HG03460 (cell line): Measurements from ENCODE around the gene RAB3C.
"Not testable (repeated sequence)": the region's sequence is repeated elsewhere in the genome, so short reads cannot be mapped to it uniquely, and the experiment has no call there.

ENCODE experiments used
- ATAC-seq: cut with Tn5 transposase; IDR thresholded peaks from one replicate; pipeline ENCODE4 v1.9.1; 2021; ENCODE audit not compliant: unreplicated experiment

RAB3C gene

DNA sequence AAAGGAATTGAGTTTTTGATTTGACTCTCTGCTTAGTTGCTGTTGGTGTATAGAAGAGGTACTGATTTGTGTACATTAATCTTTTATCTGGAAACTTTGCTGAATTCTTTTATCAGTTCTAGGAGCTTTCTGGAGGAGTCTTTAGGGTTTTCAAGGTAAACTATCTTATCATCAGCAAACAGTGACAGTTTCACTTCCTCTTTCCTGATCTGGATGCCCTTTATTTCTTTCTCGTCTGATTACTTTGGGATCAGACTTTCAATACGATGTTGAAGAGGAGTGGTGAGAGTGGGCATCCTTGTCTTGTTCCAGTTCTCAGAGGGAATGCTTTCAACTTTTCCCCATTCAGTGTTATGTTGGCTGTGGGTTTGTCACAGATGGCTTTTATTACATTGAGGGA, 17.7 kb downstream of the RAB3C start:
- ATAC-seq, result not testable (repeated sequence)

DNA sequence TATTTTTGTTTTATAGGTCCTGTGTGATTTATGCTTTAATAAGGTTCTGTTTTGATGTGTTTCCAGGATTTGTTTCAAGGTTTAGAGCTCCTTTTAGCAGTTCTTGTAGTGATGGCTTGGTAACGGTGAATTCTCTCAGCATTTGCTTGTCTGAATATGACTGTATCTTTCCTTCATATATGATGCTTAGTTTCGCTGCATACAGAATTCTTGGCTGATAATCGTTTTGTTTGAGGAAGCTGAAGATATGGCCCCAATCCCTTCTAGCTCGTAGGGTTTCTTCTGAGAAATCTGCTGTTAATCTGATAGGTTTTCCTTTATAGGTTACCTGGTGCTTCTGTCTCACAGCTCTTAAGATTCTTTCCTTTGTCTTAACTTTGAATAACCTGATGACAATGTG, 20.0 kb downstream of the RAB3C start:
- ATAC-seq, result not testable (repeated sequence)

GRCh38 chr5:58606064-58606463, 23.2 kb downstream of the RAB3C start:
- no peak for ATAC-seq

GRCh38 chr5:58615972-58616371, 33.1 kb downstream of the RAB3C start:
- ATAC-seq, result no peak

DNA sequence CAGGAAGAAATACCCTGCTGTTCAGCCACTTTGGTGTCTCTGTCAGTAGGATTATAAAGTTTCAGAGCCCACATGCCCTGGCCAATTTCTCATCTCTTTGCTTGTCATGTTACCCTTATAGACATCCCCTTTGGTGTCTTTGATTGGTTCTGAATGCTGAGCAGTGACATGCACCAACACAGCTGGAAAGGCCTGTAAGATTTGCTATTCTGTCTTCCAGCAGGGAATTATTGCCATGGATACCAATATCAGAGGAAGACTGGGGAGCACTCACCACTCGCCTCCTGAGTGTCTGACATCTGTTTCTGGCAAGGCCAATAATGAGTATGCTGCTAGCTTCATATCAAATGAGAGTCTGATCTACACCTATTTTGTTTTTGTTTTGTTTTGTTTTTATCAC, 34.4 kb downstream of the RAB3C start:
- ATAC-seq, result no peak

- no peak for ATAC-seq
Observed at GRCh38 chr5:58620336-58620735, 37.5 kb downstream of the RAB3C start.

GRCh38 chr5:58622936-58623871, 40.3 kb downstream of the RAB3C start:
- no peak for ATAC-seq

DNA sequence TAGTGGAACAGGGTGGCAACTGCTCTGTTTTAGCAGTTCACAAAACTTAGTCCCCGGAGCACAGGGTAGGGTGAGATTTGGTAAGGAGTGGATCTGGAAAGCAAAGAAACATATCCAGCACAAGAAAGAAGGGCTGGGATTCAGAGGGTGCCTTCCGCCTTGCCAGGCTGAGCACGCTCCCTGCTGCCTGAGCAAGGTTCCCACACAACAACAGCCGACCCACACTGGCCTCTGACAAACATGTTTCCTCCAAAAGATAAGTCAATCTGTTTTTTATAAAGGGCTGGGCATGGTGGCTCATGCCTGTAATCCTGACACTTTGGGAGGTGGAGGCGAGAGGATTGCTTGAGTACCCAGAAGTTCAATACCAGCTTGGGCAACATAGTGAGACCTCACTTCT, 45.8 kb downstream of the RAB3C start:
- no peak for ATAC-seq

GRCh38 chr5:58629271-58630159, 46.6 kb downstream of the RAB3C start:
- no peak for ATAC-seq

DNA sequence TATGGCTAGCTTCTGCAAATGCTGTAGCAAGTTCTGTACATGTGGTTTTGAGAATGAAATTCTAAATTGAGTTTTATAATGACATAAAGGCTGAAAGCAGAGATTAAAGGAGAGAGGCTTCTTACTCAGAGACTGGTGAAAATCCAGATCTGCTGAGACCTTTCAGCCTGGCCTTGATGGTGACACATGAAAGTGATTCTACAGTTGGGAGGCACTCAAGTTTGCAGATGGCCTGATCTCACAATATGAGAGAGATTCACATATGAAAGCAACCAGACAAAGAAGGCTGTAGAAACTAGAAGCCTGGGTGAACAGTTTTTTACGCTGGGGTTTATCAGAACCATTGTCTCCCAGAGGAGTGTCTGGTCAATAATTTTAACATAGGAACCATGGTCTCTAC, 49.0 kb downstream of the RAB3C start:
- ATAC-seq, result no peak

DNA sequence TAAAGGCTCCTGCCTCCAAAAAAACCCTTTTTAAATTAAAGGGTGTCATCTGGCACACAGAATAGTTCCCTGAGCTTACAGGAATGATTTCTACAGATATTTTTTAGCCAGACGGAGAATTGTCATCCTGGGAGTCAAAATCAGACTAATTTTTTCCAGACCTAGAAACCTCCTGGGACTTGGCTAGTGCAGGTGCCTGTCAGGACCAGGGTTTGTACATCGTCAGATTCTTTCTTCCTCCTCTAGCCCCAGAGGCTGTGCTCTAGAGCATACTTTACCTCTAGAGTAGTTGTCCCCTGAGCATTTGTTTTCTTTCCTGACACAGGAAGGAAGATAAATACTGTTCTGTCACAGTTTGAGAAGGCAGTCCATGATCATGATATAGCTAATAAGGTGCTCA, 52.5 kb downstream of the RAB3C start:
- no peak for ATAC-seq

DNA sequence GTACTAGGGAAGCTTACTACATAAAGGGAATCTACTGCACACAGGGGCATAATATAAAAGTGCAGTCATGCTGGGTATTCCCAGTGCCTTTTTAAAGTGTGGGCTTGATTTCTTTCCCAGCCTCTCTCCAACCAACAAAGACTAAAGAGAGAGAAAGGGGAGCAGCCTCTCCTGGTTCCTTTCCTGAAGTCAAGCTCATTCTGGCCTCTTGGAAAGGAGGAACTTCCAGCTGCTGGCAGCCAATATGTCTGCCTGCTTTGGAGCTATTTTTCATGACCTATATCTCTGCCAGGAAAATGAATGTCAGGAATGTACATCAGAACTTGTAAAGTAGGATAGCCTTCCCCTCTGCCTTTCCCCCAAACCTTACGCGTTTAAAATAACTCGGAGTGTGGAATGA, 57.1 kb downstream of the RAB3C start:
- no peak for ATAC-seq

- ATAC-seq, result no peak
Observed at GRCh38 chr5:58641533-58641932, 58.7 kb downstream of the RAB3C start.

DNA sequence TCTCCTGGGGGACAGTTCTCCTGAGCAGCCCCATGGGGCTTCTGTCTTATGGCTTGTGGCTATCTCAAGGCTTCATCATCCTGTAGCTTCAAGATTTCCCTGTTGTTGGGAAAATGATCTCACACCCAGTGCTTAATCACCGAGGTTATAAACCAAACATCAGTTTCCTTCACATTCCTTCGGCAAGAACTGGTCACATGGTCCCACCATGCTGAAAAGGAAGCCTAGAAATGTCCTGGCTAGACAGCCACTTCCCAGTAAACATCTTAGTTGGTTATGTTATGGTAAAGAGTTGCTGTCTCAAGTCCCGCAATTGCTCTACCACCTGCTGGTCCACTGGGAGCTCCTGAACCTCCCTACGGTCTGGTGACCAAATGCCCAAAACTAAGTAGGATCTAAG, 66.0 kb downstream of the RAB3C start:
- no peak for ATAC-seq

GRCh38 chr5:58649716-58650115, 66.8 kb downstream of the RAB3C start:
- no peak for ATAC-seq

DNA sequence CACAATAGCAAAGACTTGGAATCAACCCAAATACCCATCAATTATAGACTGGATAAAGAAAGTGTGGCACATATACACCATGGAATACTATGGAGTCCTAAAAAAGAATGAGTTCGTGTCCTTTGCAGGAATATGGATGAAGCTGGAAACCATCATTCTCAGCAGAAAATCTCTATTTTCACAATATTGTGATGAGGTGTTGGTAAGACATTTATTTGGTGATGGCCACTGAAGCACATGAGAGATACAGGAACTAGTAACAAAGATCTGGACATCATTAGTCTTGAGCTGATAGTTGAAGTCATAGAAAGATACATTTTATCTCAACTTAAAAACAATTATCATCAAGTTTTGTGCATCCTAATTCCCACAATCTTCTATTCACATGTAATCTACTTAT, 70.6 kb downstream of the RAB3C start:
- no peak for ATAC-seq

GRCh38 chr5:58666141-58666540, 83.3 kb downstream of the RAB3C start:
- no peak for ATAC-seq

GRCh38 chr5:58666598-58667581, 84.0 kb downstream of the RAB3C start:
- no peak for ATAC-seq

- no peak for ATAC-seq
Observed at GRCh38 chr5:58670582-58670981, 87.7 kb downstream of the RAB3C start.

DNA sequence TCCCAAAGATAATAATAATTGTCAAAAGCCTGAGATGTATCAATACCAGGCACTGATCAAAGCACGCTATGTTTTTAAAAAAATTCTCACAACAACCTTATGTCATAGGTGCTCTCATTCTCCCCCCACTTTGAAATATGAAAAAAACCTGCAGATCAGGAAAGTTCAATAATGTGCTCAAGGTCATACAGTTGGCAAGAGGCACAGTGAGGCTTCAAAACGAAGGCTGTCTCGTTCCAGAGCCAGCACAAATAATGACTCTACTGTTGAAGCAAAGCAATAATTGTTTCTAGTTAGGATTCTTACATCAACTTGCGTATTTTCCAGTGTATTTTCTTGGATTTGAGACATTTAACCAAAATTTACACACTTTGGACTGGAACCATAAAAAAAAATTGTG, 88.3 kb downstream of the RAB3C start:
- ATAC-seq, result no peak

GRCh38 chr5:58672521-58672920, 89.6 kb downstream of the RAB3C start:
- no peak for ATAC-seq
